ENCODE data around the gene ELK1. TPM values are rescaled to one million over a fixed set of nuclear protein-coding genes. Genes with fewer than 3 reads are reported as not detected.

The ELK1 gene
- total and polyA plus RNA-seq, 10 of the 15 experiments (the other 5 are each of a cell fraction or from before 2014, with no cell fraction given) = 4.1 to 55.5 (median 32.9) TPM

- Histone ChIP-seq H3K36me3 (ENCODE audit: control insufficient read depth in 2 of 2, insufficient read depth in 2 of 2, low read length in 1 of 2) (peaks cover 0 to 9% of the 10 kb centered on the region in 2 experiments; a peak in 3 of 4 replicates), H2AFZ (ENCODE audit: control insufficient read depth, low read depth, low read length) (no peak overlapping the region), H3K9ac (ENCODE audit: control insufficient read depth, insufficient read depth, low read length) (no peak overlapping the region), H3K4me1 (ENCODE audit: control insufficient read depth, insufficient read depth, low read length) (peaks cover 20% of the 10 kb centered on the region), H4K20me1 (ENCODE audit: control insufficient read depth, insufficient read depth) (no peaks in the 10 kb centered on the region), H3K27me3 (replicated peaks in 1 of 2; ENCODE audit: control insufficient read depth in 2 of 2, insufficient read depth in 2 of 2, low read length in 1 of 2) (no peaks in the 10 kb centered on the region), H3K27ac (ENCODE audit: control insufficient read depth, insufficient read depth) (peak overlapping the region; percentile 34; the same call in 1 of the 2 replicates), H3K9me3 (replicated peaks; ENCODE audit: control insufficient read depth, insufficient read depth, low read length) (peaks cover 2% of the 10 kb centered on the region; the same call in 1 of the 3 replicates), H3K4me2 (ENCODE audit: control insufficient read depth, insufficient read depth) (peak overlapping the region; percentile 30), H3K4me3 (0 out of 2 replicates have a peak overlapping the region, but pooled peaks have one; percentile 41), H3K79me2 (ENCODE audit: control insufficient read depth, insufficient read depth, low read length) (no peaks in the 10 kb centered on the region)
- RAD21 ChIA-PET (ENCODE audit: unreplicated experiment) = interaction anchor here (1.1 to 1.3 kb wide), 3 partner anchors 9 to 56 kb away, joined by 3 to 5 read pairs (median 5); no protein-coding TSS in a partner anchor
- no peak for DNase-seq (ENCODE audit: low read depth, low spot score)
- no peak for FAIRE-seq
- POLR2A ChIA-PET = interaction anchor here (2.4 kb wide), 1 partner anchor 11 kb away, joined by 9 read pairs; no protein-coding TSS in a partner anchor
- peak; percentile 94 for ATAC-seq
- CTCF ChIA-PET = interaction anchor here (2.3 kb wide), 1 partner anchor 9 kb away, joined by 9 read pairs; no protein-coding TSS in a partner anchor
- SMC1A ChIA-PET (ENCODE audit: uncharacterized antibody, unreplicated experiment) = interaction anchor here (0.8 to 2.3 kb wide), 3 partner anchors 9 to 11 kb away, joined by 3 to 7 read pairs (median 5); no protein-coding TSS in a partner anchor
- 71% methylated on average over 31 of the region's 31 CpGs for WGBS (ENCODE audit: insufficient coverage, insufficient replicate concordance, low lambda C conversion rate, missing lambda C conversion rate)
- intact Hi-C loops (cut with micrococcal nuclease; ENCODE audit: unreplicated experiment) = loop anchor here (10.0 kb wide), 1 partner anchor 153 kb away; the partner anchor contains the start of gene ZNF41
- in situ Hi-C loops (cut with MboI) = no loop called here
- BruUV-seq (replicated peaks) = no TSS peak
- TF ChIP-seq CHD2 (IDR thresholded peaks at IDR 0.05; ENCODE audit: borderline replicate concordance, low read depth, low read length) (no peak), GABPA (IDR thresholded peaks at IDR 0.05; ENCODE audit: low read depth) (no peak), NFYB (IDR thresholded peaks at IDR 0.05; ENCODE audit: insufficient read depth, low read depth, low read length) (peak; percentile 66; the same call in 1 of the 2 replicates), DPF2 (IDR thresholded peaks at IDR 0.05) (peak; percentile 44), RB1 (IDR thresholded peaks at IDR 0.05; ENCODE audit: borderline replicate concordance) (no peak), PBX3 (IDR thresholded peaks at IDR 0.05; ENCODE audit: insufficient replicate concordance, low read depth, low read length) (peak; percentile 93), HDGF (IDR thresholded peaks at IDR 0.05) (peak; percentile 50; the same call in 1 of the 2 replicates), PKNOX1 (IDR thresholded peaks at IDR 0.05) (peak; percentile 98), POLR2A (IDR thresholded peaks at IDR 0.05; ENCODE audit: low read depth, low read length) (no peak), SMARCA5 (IDR thresholded peaks at IDR 0.05) (no peak), SMC3 (IDR thresholded peaks at IDR 0.05; ENCODE audit: borderline replicate concordance, low read length) (0 out of 2 replicates have a peak, but pooled peaks have one; percentile 11), SMAD5 (IDR thresholded peaks at IDR 0.05; ENCODE audit: low read depth) (no peak), IKZF2 (IDR thresholded peaks at IDR 0.05) (no peak), YY1 (IDR thresholded peaks at IDR 0.05; ENCODE audit: low read depth, low read length) (0 out of 2 replicates have a peak, but pooled peaks have one; percentile 17), IKZF1 (conservative IDR thresholded peaks at IDR 0.05) (peak; percentile 28; the same call in 1 of the 2 replicates), CHD4 (IDR thresholded peaks at IDR 0.05) (no peak), NR2C2 (IDR thresholded peaks at IDR 0.05; ENCODE audit: borderline replicate concordance, control insufficient read depth, insufficient read length, low read depth) (no peak), MTA2 (IDR thresholded peaks at IDR 0.05; ENCODE audit: low read depth) (no peak), SP1 (IDR thresholded peaks at IDR 0.05; ENCODE audit: low read depth, low read length) (peak; percentile 56), HDAC2 (IDR thresholded peaks at IDR 0.05) (no peak), TAF1 (IDR thresholded peaks at IDR 0.05; ENCODE audit: borderline replicate concordance, low read depth, low read length) (no peak), CTCF (IDR thresholded peaks at IDR 0.05 in 2 of 3, conservative IDR thresholded peaks at IDR 0.05 in 1 of 3; ENCODE audit: control insufficient read depth in 2 of 3, extremely low read depth in 1 of 3, insufficient read depth in 1 of 3, low read depth in 3 of 3, low read length in 3 of 3) (peak in 2 of 3 experiments; percentile 22 to 32; a peak in 1 of 6 replicates)
Measured at GRCh38 chrX:47637546-47638195, 12.7 kb downstream of the ELK1 start.
